HT-29 (cell line): Measurements from ENCODE around the gene SLC13A3. TPM values are rescaled to one million over a fixed set of nuclear protein-coding genes. Genes with fewer than 3 reads are reported as not detected.

Experiments
- DNase-seq: peaks from one replicate; pipeline ENCODE4 v3.0.0-alpha.2; 2015; ENCODE audit warnings: low spot score
- total RNA-seq: library from RNA; depleted of rRNA; stranded (reverse); fragments of >200 nt; shearing (Covaris generic); gene quantifications from 2 replicates; pipeline ENCODE4 v1.2.3, GENCODE V29; 2014; rRNA removed

The SLC13A3 gene, protein sequence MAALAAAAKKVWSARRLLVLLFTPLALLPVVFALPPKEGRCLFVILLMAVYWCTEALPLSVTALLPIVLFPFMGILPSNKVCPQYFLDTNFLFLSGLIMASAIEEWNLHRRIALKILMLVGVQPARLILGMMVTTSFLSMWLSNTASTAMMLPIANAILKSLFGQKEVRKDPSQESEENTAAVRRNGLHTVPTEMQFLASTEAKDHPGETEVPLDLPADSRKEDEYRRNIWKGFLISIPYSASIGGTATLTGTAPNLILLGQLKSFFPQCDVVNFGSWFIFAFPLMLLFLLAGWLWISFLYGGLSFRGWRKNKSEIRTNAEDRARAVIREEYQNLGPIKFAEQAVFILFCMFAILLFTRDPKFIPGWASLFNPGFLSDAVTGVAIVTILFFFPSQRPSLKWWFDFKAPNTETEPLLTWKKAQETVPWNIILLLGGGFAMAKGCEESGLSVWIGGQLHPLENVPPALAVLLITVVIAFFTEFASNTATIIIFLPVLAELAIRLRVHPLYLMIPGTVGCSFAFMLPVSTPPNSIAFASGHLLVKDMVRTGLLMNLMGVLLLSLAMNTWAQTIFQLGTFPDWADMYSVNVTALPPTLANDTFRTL
- not detected in 2 replicates for total RNA-seq

GRCh38 chr20:46651091-46651962 is at the start of gene SLC13A3:
SLC13A3 (minus strand) TSS chr20:46651459; CDS start chr20:46651421, 38 bp downstream.
- no peak for DNase-seq

- DNase-seq = no peak
These were observed 49.8 kb upstream of the SLC13A3 start for GRCh38 chr20:46701057-46701456.

DNA sequence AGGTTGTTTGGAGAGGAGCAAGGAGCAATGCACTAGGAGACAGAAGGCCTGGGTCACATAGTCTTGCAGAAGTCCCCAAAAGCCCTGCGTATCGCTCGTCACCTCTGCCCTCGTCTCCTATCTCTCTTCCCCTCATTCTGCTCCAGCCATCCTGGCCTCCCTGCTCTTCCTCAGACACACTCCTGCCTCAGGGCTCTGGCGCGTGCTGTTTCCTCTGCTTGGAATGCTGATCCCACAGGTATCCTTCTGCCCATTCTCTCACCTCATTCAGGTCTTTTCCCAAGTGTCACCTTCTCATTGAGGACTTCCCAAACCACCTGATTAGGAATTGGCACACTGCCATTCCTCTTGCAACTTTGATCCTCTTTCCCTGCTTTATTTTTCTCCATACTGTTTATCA is 49.2 kb upstream of the SLC13A3 start:
- no peak for DNase-seq

DNA sequence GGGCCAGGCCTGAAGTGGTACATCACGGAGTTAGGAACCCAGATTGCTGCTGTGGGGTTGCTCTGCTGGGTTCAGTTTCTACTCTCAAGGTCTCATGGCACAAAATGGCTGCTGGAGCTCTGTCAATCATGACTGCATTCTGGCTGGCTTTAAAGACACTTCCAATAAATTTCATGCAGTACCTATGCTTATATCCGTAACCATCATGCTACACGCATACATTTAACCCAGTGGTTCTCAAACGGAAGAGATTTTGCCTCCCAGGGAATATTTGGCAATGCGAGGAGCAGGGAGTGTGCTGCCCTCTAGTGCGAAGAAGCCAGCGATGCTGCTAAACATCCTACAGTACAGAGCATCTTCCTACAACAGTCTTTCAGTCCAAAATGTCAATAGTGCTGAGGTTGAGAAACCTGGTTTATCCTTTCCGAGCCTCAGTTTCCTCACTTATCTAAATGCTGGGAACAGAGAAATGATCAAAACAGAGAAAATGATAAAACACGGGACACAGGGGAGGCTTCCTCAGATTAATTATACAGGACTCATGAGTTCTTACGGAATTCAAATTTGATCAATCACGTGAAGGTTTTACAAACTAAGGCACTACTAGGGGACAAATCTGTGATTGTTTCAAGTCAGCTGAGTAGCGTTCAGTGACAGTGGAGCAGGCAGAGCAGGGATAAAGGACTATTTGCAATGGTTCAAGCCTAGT is 48.5 kb upstream of the SLC13A3 start:
- DNase-seq = peak; percentile 81

GRCh38 chr20:46698788-46699187 is 47.5 kb upstream of the SLC13A3 start:
- no peak for DNase-seq

GRCh38 chr20:46696791-46697279 is 45.6 kb upstream of the SLC13A3 start:
- no peak for DNase-seq

DNA sequence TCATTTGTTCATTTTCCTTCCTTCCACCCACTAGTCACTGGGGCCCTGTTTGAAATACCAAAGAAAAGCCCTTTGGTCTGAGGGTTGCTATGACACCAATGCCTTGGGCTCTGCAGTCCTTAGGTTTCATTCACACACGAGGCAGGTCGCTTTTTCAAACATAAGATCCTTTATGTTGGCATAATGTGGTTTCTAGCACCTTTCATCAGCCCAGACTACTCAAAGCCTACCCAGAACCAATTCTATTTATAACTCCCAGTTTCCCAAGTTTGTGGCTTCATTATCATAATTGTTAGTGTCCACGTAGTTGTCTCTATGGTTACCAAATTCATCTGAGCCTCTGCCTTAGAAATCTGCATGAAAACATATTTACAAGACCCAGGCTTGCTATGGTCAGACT is 44.6 kb upstream of the SLC13A3 start:
- no peak for DNase-seq

DNA sequence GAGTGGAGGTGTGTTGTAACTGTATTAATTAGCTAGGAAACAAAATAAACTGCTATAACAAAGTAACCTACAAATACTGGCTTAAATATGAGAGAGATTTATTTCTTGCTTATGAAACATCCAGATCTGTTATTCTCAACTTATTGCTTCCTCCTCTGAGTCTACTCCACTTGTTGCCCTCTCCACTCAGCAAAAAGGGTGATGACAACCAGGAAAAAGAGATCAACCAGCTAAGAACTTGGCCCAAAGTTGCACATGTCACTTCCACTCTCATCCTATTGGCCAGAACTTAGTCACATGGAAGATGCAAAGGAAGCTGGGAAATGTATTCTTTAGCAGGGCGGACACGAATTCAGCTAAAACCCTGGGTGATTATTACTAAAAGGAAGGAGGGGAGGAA is 43.2 kb upstream of the SLC13A3 start:
- DNase-seq = peak; percentile 54

DNA sequence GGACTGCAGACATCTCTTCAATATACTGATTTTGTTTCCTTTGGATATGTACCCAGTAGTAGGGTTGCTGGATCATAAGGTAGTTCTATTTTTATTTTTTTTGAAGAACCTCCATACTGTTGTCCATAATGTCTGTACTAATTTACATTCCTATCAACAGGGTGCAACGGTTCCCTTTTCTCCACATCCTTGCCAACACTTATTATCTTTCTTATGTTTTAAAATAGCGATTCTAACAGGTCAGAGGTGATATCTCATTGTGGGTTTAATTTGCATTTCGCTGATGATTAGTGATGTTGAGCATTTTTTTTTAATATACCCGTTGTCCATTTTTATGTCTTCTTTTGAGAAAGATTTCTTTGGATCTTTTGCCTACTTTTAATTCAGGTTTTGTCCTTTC is 39.9 kb upstream of the SLC13A3 start:
- DNase-seq = no peak

GRCh38 chr20:46690219-46691106 is 39.2 kb upstream of the SLC13A3 start:
- no peak for DNase-seq

GRCh38 chr20:46689754-46690085 is 38.5 kb upstream of the SLC13A3 start:
- no peak for DNase-seq

DNA sequence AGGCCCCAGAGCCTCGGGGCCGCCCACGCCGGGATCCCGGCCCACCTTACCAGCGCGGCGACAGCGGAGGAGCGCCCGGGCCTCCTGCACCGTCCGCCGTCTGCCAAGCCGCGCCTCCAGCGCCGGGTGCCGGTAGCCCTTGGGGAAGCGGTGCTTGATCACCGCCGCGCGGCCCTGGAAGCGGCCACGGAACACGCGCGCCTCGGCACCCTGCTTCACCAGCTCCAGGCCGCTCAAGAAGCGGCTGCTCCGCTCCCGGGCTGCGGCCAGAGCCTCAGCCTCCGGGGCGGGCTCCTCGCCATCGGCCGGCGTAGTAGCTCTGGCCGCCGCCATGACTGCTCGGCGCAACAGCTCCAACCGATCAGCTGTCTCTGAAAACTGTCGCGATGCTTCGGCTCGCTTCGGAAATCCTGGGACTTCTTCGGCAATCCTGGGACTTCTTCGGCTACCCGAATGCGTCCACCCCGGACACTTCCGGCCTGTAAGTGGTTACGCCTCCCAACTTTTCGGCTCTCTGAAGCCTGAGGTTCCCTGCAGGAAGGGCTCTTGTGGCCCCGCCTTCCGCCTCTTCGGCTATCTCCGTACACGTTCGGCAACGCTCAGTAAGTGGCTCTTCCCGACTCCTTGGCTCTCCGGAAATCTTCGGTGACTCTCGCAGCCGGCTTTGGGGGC is 38.0 kb upstream of the SLC13A3 start, which contains the start of gene TP53RK:
TSS of gene TP53RK (minus strand) at position 363 of the 672 bp plus-strand sequence. CDS start at position 333, 30 bp downstream.
- DNase-seq = peak; percentile 100

DNA sequence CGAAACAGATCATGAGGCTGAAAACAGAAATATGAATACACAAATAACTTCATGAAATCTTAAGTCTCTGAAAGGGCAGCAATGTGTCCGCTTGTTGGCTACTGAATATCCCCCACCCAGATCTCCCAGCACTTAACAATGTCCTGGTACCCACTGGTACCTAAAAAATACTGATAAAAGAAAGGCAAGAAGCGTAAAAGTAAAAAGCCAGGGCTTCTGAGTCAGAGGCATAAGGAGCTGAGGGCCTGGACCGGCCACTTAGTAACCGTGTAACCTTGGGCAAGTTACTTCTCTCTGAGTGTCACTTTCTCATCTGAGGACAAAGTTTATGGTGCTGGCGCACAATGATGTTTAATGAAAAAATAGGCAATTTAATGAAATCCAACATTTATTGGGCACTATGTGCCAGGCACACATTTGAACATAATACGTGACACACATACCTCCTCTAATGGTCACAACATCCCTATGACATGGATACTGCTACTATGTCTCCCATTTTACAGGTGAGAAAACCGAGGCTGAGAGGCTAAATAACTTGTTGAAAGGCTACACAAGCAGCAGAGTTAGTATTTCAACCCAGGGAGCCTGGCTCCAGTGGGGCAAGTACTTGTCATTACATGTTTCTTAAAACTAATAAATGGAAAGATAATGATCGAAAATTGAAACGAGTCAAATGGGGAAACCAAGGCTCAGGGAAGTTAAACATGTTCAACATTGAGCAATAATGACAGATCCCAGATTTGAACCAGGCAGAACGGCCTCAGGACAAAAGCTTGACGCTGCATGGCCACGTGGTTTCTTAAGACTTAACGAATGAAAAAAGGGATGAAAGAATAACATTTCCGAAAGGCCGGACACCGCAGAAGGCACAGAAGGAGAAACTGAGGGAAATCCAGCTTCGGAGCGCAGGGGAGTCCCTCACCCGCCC is 37.2 kb upstream of the SLC13A3 start:
- DNase-seq = peak; percentile 29

DNA sequence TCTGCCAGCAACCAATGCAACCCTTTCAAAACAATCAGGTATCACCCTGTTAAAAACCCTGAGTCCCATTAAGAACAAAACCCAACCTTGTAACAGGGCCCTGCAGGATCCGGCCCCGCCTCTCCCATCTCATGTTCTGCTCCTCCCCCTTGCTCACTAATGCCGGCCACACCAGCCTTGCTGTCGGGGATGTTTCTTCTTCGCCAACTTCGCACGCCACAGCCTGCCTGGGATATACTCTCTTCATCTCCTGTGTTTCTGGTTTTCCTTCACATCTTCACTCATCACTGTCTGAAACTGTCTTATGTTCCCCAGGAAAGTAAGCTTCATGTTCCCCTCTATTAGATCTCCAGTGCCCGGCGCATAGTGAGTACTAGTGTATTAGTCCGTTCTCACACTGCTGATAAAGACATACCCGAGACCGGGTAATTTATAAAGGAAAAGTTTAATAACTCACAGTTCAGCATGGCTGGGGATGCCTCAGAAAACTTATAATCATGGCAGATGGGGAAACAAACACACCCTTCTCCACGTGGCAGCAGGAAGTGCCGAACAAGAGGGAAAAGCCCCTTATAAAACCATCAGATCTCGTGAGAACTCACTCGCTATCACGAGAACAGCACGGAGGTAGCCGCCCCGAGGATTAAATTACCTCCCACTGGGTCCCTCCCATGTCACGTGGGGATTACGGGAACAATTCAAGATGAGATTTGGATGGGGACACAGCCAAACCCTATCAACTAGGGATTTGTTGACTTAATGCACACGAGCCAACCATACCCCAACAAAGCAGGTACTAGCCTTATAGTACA is 32.9 kb upstream of the SLC13A3 start:
- DNase-seq = no peak

DNA sequence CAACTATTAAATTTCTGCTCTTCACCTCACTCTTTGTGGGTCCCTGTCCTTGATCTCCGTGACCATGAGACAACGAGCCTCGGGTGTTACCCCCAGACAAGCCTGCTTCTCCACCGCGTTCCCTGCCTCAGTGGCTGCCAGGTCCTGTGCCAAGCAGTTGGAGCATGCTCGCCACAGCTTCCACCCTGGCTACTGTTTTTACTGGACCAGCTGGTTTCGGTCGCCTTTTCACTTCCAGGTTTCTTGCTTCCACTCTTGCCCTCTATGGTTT is 32.3 kb upstream of the SLC13A3 start:
- no peak for DNase-seq

DNA sequence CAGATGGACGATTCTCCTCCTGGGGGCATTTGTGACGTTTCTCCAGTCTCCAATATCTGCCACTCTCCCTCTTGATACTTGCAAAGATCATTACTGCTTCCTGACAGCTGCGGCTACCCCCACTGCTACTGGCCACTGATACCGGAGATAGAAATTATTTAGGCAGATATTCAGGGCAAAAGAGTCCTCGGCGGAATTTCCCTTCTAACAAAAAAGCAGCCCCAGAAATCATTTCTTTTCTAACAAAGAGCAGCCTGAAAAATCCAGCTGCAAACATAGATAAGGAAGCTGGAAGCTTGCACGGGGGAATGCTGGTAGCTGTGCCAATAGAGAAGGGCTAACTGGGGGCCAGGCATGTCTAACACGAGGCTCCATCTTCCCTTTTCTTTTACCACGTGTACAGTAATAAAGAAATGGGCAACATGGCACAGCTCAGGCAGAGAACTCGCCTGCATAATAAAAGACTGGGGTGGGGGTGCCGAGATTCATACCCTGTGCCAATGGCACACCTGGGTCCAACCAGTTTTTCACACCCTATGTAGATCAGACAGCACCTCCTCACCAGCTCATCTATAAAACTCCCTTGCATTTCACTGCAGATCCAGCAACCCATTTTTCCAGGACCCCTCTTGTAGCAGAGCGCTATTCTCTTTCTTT is 31.9 kb upstream of the SLC13A3 start:
- DNase-seq = no peak

DNA sequence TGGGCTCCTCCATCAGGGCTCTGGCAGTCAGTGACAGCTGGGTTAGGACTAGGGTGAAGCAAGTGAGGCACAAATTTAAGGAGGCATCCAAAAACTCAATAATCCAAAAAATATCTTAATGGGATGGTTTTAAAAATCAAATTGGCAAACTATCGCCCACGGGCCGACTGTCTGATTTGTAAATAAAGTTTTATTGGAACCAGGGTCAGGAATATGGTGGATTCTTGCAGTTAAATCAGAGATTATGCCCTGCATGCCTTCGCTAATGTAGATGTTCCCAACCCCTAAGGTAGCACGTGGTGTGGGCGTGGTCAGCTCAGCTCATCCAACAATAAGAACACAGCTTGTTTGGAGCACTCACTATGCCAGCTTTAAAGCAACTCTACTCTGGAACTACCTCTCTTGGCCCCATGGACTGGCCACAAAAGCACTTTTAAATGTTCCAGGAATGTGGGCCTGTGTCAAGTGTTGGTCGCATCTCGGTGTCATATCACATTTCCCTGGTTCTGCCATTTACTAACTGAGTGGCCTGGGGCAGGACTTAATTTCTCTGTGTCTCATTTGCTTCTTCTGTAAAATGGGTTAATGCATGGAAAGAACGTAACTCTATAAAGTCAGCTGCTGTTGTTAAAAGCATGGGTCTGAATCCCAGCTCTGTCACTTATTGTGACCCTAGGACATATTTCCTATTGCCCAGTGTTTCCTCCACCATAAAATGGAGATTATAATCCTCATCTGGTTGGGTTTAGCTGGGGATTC is 31.0 kb upstream of the SLC13A3 start:
- DNase-seq = no peak
